HCT116 (cell line): ENCODE data around the gene GHR. TPM values are rescaled to one million over a fixed set of nuclear protein-coding genes. Genes with fewer than 3 reads are reported as not detected.

ENCODE experiments used
- ATAC-seq: fragments of 200-7000 bp; cut with Tn5 transposase; 2 replicates; pipeline ENCODE4 v1.9.1; 2020; ENCODE audit warnings: mild to moderate bottlenecking, moderate library complexity
- BruUV-seq: library from RNA; stranded (reverse); fragments of 400-500 nt; replicated peaks from 2 replicates; lab custom pipeline; 2021; lab: Mats Ljungman, UMichigan
- CTCF ChIA-PET: fragments of 300-600 bp; sonication (Branson Sonifier 250); formaldehyde crosslinking; loops from one replicate; lab custom pipeline; 2021; ENCODE audit warnings: antibody characterized with exemption; lab: Charles Lee
- POLR2A ChIA-PET: fragments of 300-600, 350-600 bp; sonication (Branson Sonifier 250); formaldehyde crosslinking; loops from one replicate; lab custom pipeline; 2021; ENCODE audit warnings: antibody characterized with exemption; lab: Charles Lee
- RAD21 ChIA-PET, 2 experiments: fragments of 300-600 bp; sonication (Branson Sonifier 250); formaldehyde crosslinking; loops; one replicate each; lab custom pipeline; 2023; ENCODE audit warnings: low total read pairs in 2 of 2; ENCODE audit not compliant: uncharacterized antibody in 2 of 2, unreplicated experiment in 2 of 2, low non-redundant PET in 1 of 2; lab: Charles Lee
- DNase-seq: peaks from one replicate; pipeline ENCODE4 v3.0.0-alpha.2; 2010; ENCODE audit warnings: low read depth, low spot score
- H2AFZ ChIP-seq: fragments of 200-600 bp; shearing (Covaris generic), sonication (generic); 2 replicates; pipeline ENCODE4 v1.6.1; 2017; ENCODE audit warnings: low read depth, mixed run types, mixed read lengths, antibody characterized with exemption, low read length; ENCODE audit not compliant: poor library complexity, severe bottlenecking
- H3K27ac ChIP-seq: 2 replicates; pipeline ENCODE4 v1.5.1; 2012; ENCODE audit warnings: low read depth, low read length
- H3K27me3 ChIP-seq: fragments of 200-600 bp; sonication (generic); 2 replicates; pipeline ENCODE4 v1.6.1; 2016; ENCODE audit warnings: mixed run types, low read length, mixed read lengths; ENCODE audit not compliant: insufficient read depth
- H3K36me3 ChIP-seq, 2 experiments: fragments of 200-500 bp in 1 of 2; fragments of 200-600 bp in 1 of 2; sonication (Bioruptor generic) in 1 of 2; sonication (generic) in 1 of 2; 2 replicates each; pipeline versions ENCODE4 v1.5.1 to v1.6.1; 2014 to 2016; ENCODE audit warnings: low read length in 2 of 2, inconsistent platforms in 1 of 2, mixed read lengths in 1 of 2, mixed run types in 1 of 2; ENCODE audit not compliant: insufficient read depth in 2 of 2, control insufficient read depth in 1 of 2
- H3K4me1 ChIP-seq, 2 experiments: fragments of 200-600 bp in 1 of 2; sonication (generic) in 1 of 2; 2 replicates each; pipeline versions ENCODE4 v1.5.1 to v1.6.1; 2012 to 2017; ENCODE audit warnings: low read length in 2 of 2, inconsistent platforms in 1 of 2, mild to moderate bottlenecking in 1 of 2, mixed read lengths in 1 of 2, mixed run types in 1 of 2, moderate library complexity in 1 of 2; ENCODE audit not compliant: insufficient read depth in 2 of 2, control insufficient read depth in 1 of 2
- H3K4me2 ChIP-seq: fragments of 200-600 bp; sonication (generic); 2 replicates; pipeline ENCODE4 v1.6.1; 2017; ENCODE audit warnings: mixed run types, low read length, mixed read lengths
- H3K4me3 ChIP-seq, 2 experiments: fragments of 200-600 bp in 1 of 2; sonication (generic) in 1 of 2; replicated peaks in 1 of 2; 2 replicates each; pipeline ENCODE4 v1.5.1; 2011 to 2016; ENCODE audit warnings: low read length in 2 of 2, control low read depth in 1 of 2, low read depth in 1 of 2, mild to moderate bottlenecking in 1 of 2, mixed read lengths in 1 of 2, mixed run types in 1 of 2
- H3K79me2 ChIP-seq: fragments of 200-600 bp; sonication (generic); 2 replicates; pipeline ENCODE4 v1.6.1; 2017; ENCODE audit warnings: mild to moderate bottlenecking, mixed run types, low read length, moderate library complexity, mixed read lengths; ENCODE audit not compliant: insufficient read depth
- H3K9ac ChIP-seq: fragments of 200-600 bp; sonication (generic); 2 replicates; pipeline ENCODE4 v1.6.1; 2016; ENCODE audit warnings: low read length, mixed read lengths
- H3K9me2 ChIP-seq: fragments of 200-600 bp; sonication (generic), shearing (Covaris generic); 2 replicates; pipeline ENCODE4 v1.6.1; 2017; ENCODE audit warnings: mixed run types, mild to moderate bottlenecking, moderate library complexity; ENCODE audit not compliant: insufficient read depth
- H3K9me3 ChIP-seq, 2 experiments: fragments of 200-500 bp in 1 of 2; fragments of 200-600 bp in 1 of 2; sonication (Bioruptor generic) in 1 of 2; sonication (generic) in 1 of 2; 2 replicates each; pipeline ENCODE4 v1.6.1; 2014 to 2017; ENCODE audit warnings: low read length in 2 of 2, mixed read lengths in 2 of 2, inconsistent platforms in 1 of 2, low read depth in 1 of 2, mild to moderate bottlenecking in 1 of 2, mixed run types in 1 of 2, moderate library complexity in 1 of 2; ENCODE audit not compliant: control insufficient read depth in 1 of 2, insufficient read depth in 1 of 2
- H4K20me1 ChIP-seq: fragments of 200-600 bp; sonication (generic), shearing (Covaris generic); 2 replicates; pipeline ENCODE4 v1.6.1; 2017; ENCODE audit warnings: mixed run types, mild to moderate bottlenecking, moderate library complexity; ENCODE audit not compliant: insufficient read depth
- ATF3 ChIP-seq: IDR thresholded peaks from 2 replicates; pipeline ENCODE4 v1.6.1; 2012
- CBX3 ChIP-seq: IDR thresholded peaks from 2 replicates; pipeline ENCODE4 v1.6.1; 2012; ENCODE audit warnings: low read depth
- CEBPB ChIP-seq: IDR thresholded peaks from 2 replicates; pipeline ENCODE4 v1.6.1; 2012; ENCODE audit warnings: low read depth
- EGR1 ChIP-seq: IDR thresholded peaks from 2 replicates; pipeline ENCODE4 v1.6.1; 2012; ENCODE audit warnings: low read depth
- EZH2phosphoT487 ChIP-seq: fragments of 200-600 bp; IDR thresholded peaks from 2 replicates; pipeline ENCODE4 v1.6.1; 2018; ENCODE audit warnings: antibody characterized with exemption, borderline replicate concordance
- FOSL1 ChIP-seq: IDR thresholded peaks from 2 replicates; pipeline ENCODE4 v1.6.1; 2012; ENCODE audit warnings: low read depth
- POLR2AphosphoS5 ChIP-seq: IDR thresholded peaks from 2 replicates; pipeline ENCODE4 v1.6.1; 2011; ENCODE audit warnings: mild to moderate bottlenecking, low read depth, low read length, moderate library complexity
- REST ChIP-seq: IDR thresholded peaks from 2 replicates; pipeline ENCODE4 v1.6.1; 2012; ENCODE audit warnings: low read depth
- SIN3A ChIP-seq: IDR thresholded peaks from 2 replicates; pipeline ENCODE4 v1.6.1; 2012; ENCODE audit warnings: low read depth
- SP1 ChIP-seq: IDR thresholded peaks from 2 replicates; pipeline ENCODE4 v1.6.1; 2012; ENCODE audit warnings: low read depth
- SRF ChIP-seq: IDR thresholded peaks from 2 replicates; pipeline ENCODE4 v1.6.1; 2012; ENCODE audit warnings: low read depth
- TCF7L2 ChIP-seq: IDR thresholded peaks from 2 replicates; pipeline ENCODE4 v1.7.0; 2011; ENCODE audit warnings: borderline replicate concordance, inconsistent platforms; ENCODE audit not compliant: insufficient read depth, insufficient read length; ENCODE audit errors: extremely low read depth
- YY1 ChIP-seq: IDR thresholded peaks from 2 replicates; pipeline ENCODE4 v1.6.1; 2011; ENCODE audit warnings: low read length, low read depth, moderate library complexity, mild to moderate bottlenecking; ENCODE audit not compliant: insufficient replicate concordance; ENCODE audit errors: extremely low read depth
- ZFX ChIP-seq: fragments of 450-650 bp; IDR thresholded peaks from 2 replicates; pipeline ENCODE4 v1.6.1; 2017
- intact Hi-C: fragments of 100-400 bp; cut with micrococcal nuclease; formaldehyde crosslinking; loops from 2 replicates; pipeline ENCODE4 v1.10.0; 2022
- total RNA-seq: library from RNA; stranded (reverse); gene quantifications from one replicate; pipeline ENCODE4 v1.2.1, GENCODE V29; 2021; ENCODE audit not compliant: unreplicated experiment
- TF ChIP-seq, protein P1 (sequence below), 3 experiments: fragments of 200-600 bp in 1 of 3; sonication (generic) in 1 of 3; IDR thresholded peaks in 2 of 3; conservative IDR thresholded peaks in 1 of 3; 2 replicates each; pipeline ENCODE4 v1.5.1; 2012 to 2017; ENCODE audit warnings: low read depth in 2 of 3, low read length in 2 of 3, antibody characterized with exemption in 1 of 3, borderline replicate concordance in 1 of 3, control low read depth in 1 of 3, mild to moderate bottlenecking in 1 of 3, mixed read lengths in 1 of 3, mixed run types in 1 of 3, moderate library complexity in 1 of 3; ENCODE audit not compliant: insufficient read depth in 1 of 3
- TF ChIP-seq, protein P2 (sequence below): IDR thresholded peaks from 2 replicates; pipeline ENCODE4 v1.6.1; 2011; ENCODE audit warnings: mild to moderate bottlenecking, low read length, moderate library complexity; ENCODE audit not compliant: insufficient replicate concordance; ENCODE audit errors: extremely low read depth
- TF ChIP-seq, protein P3 (sequence below): IDR thresholded peaks from 2 replicates; pipeline ENCODE4 v1.6.1; 2012

Gene GHR
- total RNA-seq, 1 experiment from 2014 or later, result not detected

DNA sequence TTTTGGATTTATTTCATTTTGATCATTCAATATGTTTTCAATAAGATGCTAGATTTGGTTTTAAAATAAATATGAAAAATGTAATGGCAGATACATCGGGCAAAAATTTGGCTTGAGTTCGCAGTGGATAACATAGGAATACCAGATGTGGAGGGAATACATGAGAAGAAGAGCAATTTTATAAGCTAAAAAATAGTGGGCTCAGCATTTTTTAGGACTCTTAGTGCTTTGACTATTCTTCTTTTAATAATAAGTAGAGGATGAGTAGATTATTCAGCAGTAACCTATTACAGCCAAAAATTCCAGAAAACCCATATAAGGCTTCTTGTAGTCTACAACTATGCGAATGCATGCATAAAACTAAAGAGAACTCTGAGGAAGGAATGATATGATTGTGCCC, 22.8 kb upstream of the GHR start:
- no peak for ATAC-seq
- no peak overlapping the region for H3K4me2 ChIP-seq
- no peaks in the 10 kb centered on the region for H4K20me1 ChIP-seq
- RAD21 ChIA-PET, result no interaction called here
- no peaks in the 10 kb centered on the region for H3K4me1 ChIP-seq
- H3K9me3 ChIP-seq, result no peaks in the 10 kb centered on the region; a peak in 1 of 4 replicates
- intact Hi-C loops, result no loop called here
- H3K9me2 ChIP-seq, result no peaks in the 10 kb centered on the region
- H3K79me2 ChIP-seq, result no peaks in the 10 kb centered on the region
- no peak for DNase-seq
- H3K27ac ChIP-seq, result no peak overlapping the region
- no peaks in the 10 kb centered on the region for H3K27me3 ChIP-seq
- CTCF ChIA-PET, result no interaction called here
- no peak for TF ChIP-seq SRF
- TF ChIP-seq TCF7L2, result no peak
- no peak for TF ChIP-seq POLR2AphosphoS5
- no peak for TF ChIP-seq REST
- no peak for TF ChIP-seq CEBPB
- TF ChIP-seq, protein P1, sequence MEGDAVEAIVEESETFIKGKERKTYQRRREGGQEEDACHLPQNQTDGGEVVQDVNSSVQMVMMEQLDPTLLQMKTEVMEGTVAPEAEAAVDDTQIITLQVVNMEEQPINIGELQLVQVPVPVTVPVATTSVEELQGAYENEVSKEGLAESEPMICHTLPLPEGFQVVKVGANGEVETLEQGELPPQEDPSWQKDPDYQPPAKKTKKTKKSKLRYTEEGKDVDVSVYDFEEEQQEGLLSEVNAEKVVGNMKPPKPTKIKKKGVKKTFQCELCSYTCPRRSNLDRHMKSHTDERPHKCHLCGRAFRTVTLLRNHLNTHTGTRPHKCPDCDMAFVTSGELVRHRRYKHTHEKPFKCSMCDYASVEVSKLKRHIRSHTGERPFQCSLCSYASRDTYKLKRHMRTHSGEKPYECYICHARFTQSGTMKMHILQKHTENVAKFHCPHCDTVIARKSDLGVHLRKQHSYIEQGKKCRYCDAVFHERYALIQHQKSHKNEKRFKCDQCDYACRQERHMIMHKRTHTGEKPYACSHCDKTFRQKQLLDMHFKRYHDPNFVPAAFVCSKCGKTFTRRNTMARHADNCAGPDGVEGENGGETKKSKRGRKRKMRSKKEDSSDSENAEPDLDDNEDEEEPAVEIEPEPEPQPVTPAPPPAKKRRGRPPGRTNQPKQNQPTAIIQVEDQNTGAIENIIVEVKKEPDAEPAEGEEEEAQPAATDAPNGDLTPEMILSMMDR (IDR thresholded peaks at IDR 0.05 in 2 of 3, conservative IDR thresholded peaks at IDR 0.05 in 1 of 3; ENCODE audit: borderline replicate concordance in 1 of 3, insufficient read depth in 1 of 3, low read depth in 2 of 3, low read length in 2 of 3), result no peak
- no peak for TF ChIP-seq EZH2phosphoT487
- TF ChIP-seq ZFX, result no peak
- TF ChIP-seq CBX3, result no peak
- TF ChIP-seq, protein P2, sequence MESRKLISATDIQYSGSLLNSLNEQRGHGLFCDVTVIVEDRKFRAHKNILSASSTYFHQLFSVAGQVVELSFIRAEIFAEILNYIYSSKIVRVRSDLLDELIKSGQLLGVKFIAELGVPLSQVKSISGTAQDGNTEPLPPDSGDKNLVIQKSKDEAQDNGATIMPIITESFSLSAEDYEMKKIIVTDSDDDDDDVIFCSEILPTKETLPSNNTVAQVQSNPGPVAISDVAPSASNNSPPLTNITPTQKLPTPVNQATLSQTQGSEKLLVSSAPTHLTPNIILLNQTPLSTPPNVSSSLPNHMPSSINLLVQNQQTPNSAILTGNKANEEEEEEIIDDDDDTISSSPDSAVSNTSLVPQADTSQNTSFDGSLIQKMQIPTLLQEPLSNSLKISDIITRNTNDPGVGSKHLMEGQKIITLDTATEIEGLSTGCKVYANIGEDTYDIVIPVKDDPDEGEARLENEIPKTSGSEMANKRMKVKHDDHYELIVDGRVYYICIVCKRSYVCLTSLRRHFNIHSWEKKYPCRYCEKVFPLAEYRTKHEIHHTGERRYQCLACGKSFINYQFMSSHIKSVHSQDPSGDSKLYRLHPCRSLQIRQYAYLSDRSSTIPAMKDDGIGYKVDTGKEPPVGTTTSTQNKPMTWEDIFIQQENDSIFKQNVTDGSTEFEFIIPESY, result no peak
- no peak for TF ChIP-seq EGR1
- TF ChIP-seq SIN3A, result no peak
- no peak for TF ChIP-seq YY1
- TF ChIP-seq, protein P3, sequence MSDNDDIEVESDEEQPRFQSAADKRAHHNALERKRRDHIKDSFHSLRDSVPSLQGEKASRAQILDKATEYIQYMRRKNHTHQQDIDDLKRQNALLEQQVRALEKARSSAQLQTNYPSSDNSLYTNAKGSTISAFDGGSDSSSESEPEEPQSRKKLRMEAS, result no peak
- no peak for TF ChIP-seq SP1
- TF ChIP-seq ATF3, result no peak
- TF ChIP-seq FOSL1, result no peak
- H3K36me3 ChIP-seq, result no peaks in the 10 kb centered on the region
- no peak overlapping the region for H3K4me3 ChIP-seq
- H3K9ac ChIP-seq, result no peak overlapping the region
- POLR2A ChIA-PET, result interaction anchor here (0.6 kb wide), 1 partner anchor 64 kb away, joined by 4 read pairs; no protein-coding TSS in a partner anchor
- no TSS peak for BruUV-seq
- H2AFZ ChIP-seq, result no peak overlapping the region
